Measurements from ENCODE around the gene RPS6KA6. TPM values are rescaled to one million over a fixed set of nuclear protein-coding genes. Genes with fewer than 3 reads are reported as not detected.
A peak's percentile ranks its signal among the peaks of the same experiment; 100 is the strongest.

The RPS6KA6 gene
- total RNA-seq, 3 donors from 2014 or later (not counting 1 experiment from before 2014, with no cell fraction given), result not detected

DNA sequence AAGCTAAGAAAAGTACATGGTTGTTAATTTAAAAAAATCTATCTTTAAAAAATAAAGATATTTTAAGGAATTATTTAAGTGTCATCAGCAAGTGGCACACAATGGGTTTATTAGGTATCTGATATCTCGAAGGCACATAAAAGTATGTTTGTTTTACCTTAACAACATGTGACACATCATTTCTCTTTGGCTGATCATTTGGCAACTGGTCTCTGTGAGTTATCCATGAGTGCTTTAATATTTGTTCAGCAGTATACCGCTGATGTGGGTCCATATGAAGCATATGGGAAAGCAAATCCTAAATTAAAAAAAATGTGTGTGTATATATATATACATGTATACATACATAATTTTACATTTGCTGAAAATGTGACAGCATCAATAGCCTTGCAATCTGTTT lies 123.2 kb downstream of the RPS6KA6 start:
- no peaks in the 10 kb centered on the region for H3K9me3 ChIP-seq (ENCODE audit: control insufficient read depth, insufficient read depth, low read length)
- Mint-ChIP-seq H3K4me3 (no peak overlapping the region), H3K9me3 (no peaks in the 10 kb centered on the region), H3K36me3 (no peaks in the 10 kb centered on the region), H3K4me1 (no peaks in the 10 kb centered on the region), H3K27ac (no peak overlapping the region), H3K27me3 (ENCODE audit: low read depth in 2 of 2) (no peaks in the 10 kb centered on the region)
- intact Hi-C loops (cut with micrococcal nuclease), result no loop called here
- H3K27me3 ChIP-seq (ENCODE audit: control insufficient read depth, insufficient read depth, low read length), result no peaks in the 10 kb centered on the region
- H3K27ac ChIP-seq (ENCODE audit: low read length), result no peak overlapping the region
- TF ChIP-seq, protein P1, sequence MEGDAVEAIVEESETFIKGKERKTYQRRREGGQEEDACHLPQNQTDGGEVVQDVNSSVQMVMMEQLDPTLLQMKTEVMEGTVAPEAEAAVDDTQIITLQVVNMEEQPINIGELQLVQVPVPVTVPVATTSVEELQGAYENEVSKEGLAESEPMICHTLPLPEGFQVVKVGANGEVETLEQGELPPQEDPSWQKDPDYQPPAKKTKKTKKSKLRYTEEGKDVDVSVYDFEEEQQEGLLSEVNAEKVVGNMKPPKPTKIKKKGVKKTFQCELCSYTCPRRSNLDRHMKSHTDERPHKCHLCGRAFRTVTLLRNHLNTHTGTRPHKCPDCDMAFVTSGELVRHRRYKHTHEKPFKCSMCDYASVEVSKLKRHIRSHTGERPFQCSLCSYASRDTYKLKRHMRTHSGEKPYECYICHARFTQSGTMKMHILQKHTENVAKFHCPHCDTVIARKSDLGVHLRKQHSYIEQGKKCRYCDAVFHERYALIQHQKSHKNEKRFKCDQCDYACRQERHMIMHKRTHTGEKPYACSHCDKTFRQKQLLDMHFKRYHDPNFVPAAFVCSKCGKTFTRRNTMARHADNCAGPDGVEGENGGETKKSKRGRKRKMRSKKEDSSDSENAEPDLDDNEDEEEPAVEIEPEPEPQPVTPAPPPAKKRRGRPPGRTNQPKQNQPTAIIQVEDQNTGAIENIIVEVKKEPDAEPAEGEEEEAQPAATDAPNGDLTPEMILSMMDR (IDR thresholded peaks at IDR 0.05), result no peak
- H3K36me3 ChIP-seq (ENCODE audit: control insufficient read depth, insufficient read depth, low read length), result no peaks in the 10 kb centered on the region
- no peak for ATAC-seq
- no peak overlapping the region for H3K4me3 ChIP-seq (ENCODE audit: low read length)
- H3K4me1 ChIP-seq (ENCODE audit: control insufficient read depth, insufficient read depth, low read length), result no peaks in the 10 kb centered on the region
- 80% methylated on average over 1 of the region's 2 CpGs for WGBS (ENCODE audit: insufficient coverage)
- no peak for DNase-seq

DNA sequence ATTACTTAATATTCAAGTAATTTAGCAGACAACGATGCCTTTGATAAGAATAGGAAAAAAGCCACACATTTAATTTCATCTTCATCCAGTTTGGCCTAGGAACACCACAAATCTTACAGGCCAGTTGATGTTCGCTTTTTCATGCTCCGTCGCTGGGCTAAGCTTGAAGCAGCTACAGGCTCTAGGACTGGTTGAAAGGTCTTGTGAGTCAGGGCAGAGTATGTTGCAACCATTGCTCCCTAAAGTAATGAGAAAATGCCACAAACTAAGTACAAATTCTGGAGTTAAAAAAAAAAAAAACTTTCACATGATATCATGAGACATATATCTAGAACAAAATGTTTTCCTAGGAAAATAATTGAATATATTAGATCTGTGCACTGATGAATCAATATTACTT lies 123.8 kb downstream of the RPS6KA6 start:
- Mint-ChIP-seq H3K27ac (no peak overlapping the region), H3K36me3 (no peaks in the 10 kb centered on the region), H3K9me3 (no peaks in the 10 kb centered on the region), H3K4me1 (no peaks in the 10 kb centered on the region), H3K4me3 (no peak overlapping the region), H3K27me3 (ENCODE audit: low read depth in 2 of 2) (no peaks in the 10 kb centered on the region)
- 68% methylated on average over 4 of the region's 4 CpGs for WGBS (ENCODE audit: insufficient coverage)
- Histone ChIP-seq H3K27ac (ENCODE audit: low read length) (no peak overlapping the region), H3K36me3 (ENCODE audit: control insufficient read depth, insufficient read depth, low read length) (no peaks in the 10 kb centered on the region), H3K9me3 (ENCODE audit: control insufficient read depth, insufficient read depth, low read length) (no peaks in the 10 kb centered on the region), H3K4me1 (ENCODE audit: control insufficient read depth, insufficient read depth, low read length) (no peaks in the 10 kb centered on the region), H3K27me3 (ENCODE audit: control insufficient read depth, insufficient read depth, low read length) (no peaks in the 10 kb centered on the region), H3K4me3 (ENCODE audit: low read length) (no peak overlapping the region)
- ATAC-seq (no peak), DNase-seq (no peak)
- intact Hi-C loops (cut with micrococcal nuclease), result no loop called here
- TF ChIP-seq, protein P1 (IDR thresholded peaks at IDR 0.05), result no peak

DNA sequence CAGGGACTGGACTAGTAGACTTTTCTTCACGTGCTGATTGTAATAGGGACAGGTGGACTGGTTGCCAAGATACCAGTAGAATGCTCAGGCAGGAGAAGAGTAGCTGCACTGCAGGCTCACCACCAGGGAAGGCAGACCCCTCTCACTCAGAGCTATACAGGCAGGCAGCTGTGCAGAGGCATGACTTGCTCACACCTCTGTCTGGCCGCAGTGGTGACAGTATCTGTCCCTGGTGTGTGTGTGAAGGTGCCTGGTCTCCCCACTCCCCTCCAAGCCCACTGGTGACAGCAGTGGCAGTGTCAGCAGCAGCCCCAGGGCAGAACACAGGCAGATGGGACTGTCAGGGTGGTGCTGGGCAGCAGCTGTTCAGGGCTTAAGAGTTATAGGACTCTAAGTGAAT lies 140.7 kb downstream of the RPS6KA6 start:
- Mint-ChIP-seq H3K4me1 (peaks cover 0 to 7% of the 10 kb centered on the region in 2 donors), H3K9me3 (no peaks in the 10 kb centered on the region), H3K4me3 (no peak overlapping the region), H3K27me3 (ENCODE audit: low read depth in 2 of 2) (no peaks in the 10 kb centered on the region), H3K27ac (no peak overlapping the region), H3K36me3 (no peaks in the 10 kb centered on the region)
- WGBS (ENCODE audit: insufficient coverage), result 83% methylated on average over 1 of the region's 2 CpGs
- Histone ChIP-seq H3K27me3 (ENCODE audit: control insufficient read depth, insufficient read depth, low read length) (no peaks in the 10 kb centered on the region), H3K9me3 (ENCODE audit: control insufficient read depth, insufficient read depth, low read length) (no peaks in the 10 kb centered on the region), H3K4me1 (ENCODE audit: control insufficient read depth, insufficient read depth, low read length) (no peaks in the 10 kb centered on the region), H3K4me3 (ENCODE audit: low read length) (no peak overlapping the region), H3K36me3 (ENCODE audit: control insufficient read depth, insufficient read depth, low read length) (no peaks in the 10 kb centered on the region), H3K27ac (ENCODE audit: low read length) (no peak overlapping the region)
- DNase-seq (no peak), ATAC-seq (no peak)
- TF ChIP-seq, protein P1 (IDR thresholded peaks at IDR 0.05), result no peak
- intact Hi-C loops (cut with micrococcal nuclease), result no loop called here

DNA sequence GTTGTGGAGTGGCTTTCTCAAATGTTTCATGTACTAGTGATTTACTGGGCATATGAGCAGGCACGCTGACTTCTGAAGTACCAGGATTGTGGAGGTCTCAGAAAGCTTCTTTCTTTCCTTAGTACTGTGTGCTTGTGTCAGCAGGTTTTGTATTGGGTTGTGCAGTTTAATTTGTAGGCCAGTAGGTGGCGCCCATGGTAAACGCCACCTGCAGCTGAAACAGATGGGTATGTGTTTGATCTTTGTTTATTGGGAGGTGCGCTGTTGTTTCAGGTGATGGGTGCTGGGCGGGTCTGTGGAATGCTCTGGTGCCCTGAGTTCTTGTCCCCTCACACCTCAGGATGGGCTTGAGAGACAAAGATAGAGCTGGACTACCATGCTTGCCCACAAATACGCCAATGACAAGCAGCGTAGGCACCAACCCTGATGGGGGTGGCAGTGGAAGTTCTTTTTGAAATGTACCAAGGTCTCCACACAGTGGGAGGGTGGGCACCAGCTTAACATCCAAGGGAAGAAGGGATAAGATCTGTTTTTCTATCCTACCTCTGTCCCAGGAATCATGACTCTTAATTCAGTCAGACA lies 141.5 kb downstream of the RPS6KA6 start:
- intact Hi-C loops (cut with micrococcal nuclease), result no loop called here
- no peak overlapping the region for H3K27ac Mint-ChIP-seq
- ATAC-seq (peak in 1 of 3 donors; percentile 67), DNase-seq (peak in 1 of 2 donors; percentile 23)
- no peak overlapping the region for H3K4me3 ChIP-seq (ENCODE audit: low read length)
- no peaks in the 10 kb centered on the region for H3K36me3 ChIP-seq (ENCODE audit: control insufficient read depth, insufficient read depth, low read length)
- no peaks in the 10 kb centered on the region for H3K9me3 ChIP-seq (ENCODE audit: control insufficient read depth, insufficient read depth, low read length)
- H3K4me1 ChIP-seq (ENCODE audit: control insufficient read depth, insufficient read depth, low read length), result no peaks in the 10 kb centered on the region
- no peak overlapping the region for H3K4me3 Mint-ChIP-seq
- no peaks in the 10 kb centered on the region for H3K27me3 Mint-ChIP-seq (ENCODE audit: low read depth in 2 of 2)
- no peaks in the 10 kb centered on the region for H3K27me3 ChIP-seq (ENCODE audit: control insufficient read depth, insufficient read depth, low read length)
- WGBS (ENCODE audit: insufficient coverage), result 7% methylated on average over 5 of the region's 7 CpGs
- no peak overlapping the region for H3K27ac ChIP-seq (ENCODE audit: low read length)
- H3K4me1 Mint-ChIP-seq, result peaks cover 0 to 7% of the 10 kb centered on the region in 2 donors
- TF ChIP-seq, protein P1 (IDR thresholded peaks at IDR 0.05), result no peak
- H3K36me3 Mint-ChIP-seq, result no peaks in the 10 kb centered on the region
- no peaks in the 10 kb centered on the region for H3K9me3 Mint-ChIP-seq

Data from natural killer cell (primary cell).